WTC11 (cell line): ENCODE data around the gene PHLDB1. TPM values are rescaled to one million over a fixed set of nuclear protein-coding genes. Genes with fewer than 3 reads are reported as not detected.

Experiments
- ATAC-seq: fragments of 200-7000 bp; cut with Tn5 transposase; 2 replicates; pipeline ENCODE4 v1.10.0; 2021; ENCODE audit warnings: mild to moderate bottlenecking, moderate library complexity
- CTCF ChIA-PET: fragments of 300-600 bp; sonication (Branson Sonifier 250); formaldehyde crosslinking; loops from one replicate; lab custom pipeline; 2021; ENCODE audit warnings: antibody characterized with exemption; lab: Charles Lee
- POLR2A ChIA-PET: fragments of 350-600 bp; sonication (Branson Sonifier 250); formaldehyde crosslinking; loops from one replicate; lab custom pipeline; 2021; ENCODE audit warnings: antibody characterized with exemption; lab: Charles Lee
- DNase-seq: peaks from one replicate; pipeline ENCODE4 v3.0.0; 2021; ENCODE audit warnings: low spot score
- H3K27ac Mint-ChIP-seq: 2 replicates; pipeline ENCODE4 v1.8.0; 2021; ENCODE audit warnings: mixed read lengths
- H3K27me3 Mint-ChIP-seq: 2 replicates; pipeline ENCODE4 v1.8.0; 2021; ENCODE audit warnings: low read depth, mild to moderate bottlenecking, moderate library complexity, mixed read lengths
- H3K36me3 Mint-ChIP-seq: 2 replicates; pipeline ENCODE4 v1.8.0; 2021; ENCODE audit warnings: mixed read lengths
- H3K4me1 Mint-ChIP-seq: 2 replicates; pipeline ENCODE4 v1.8.0; 2022; ENCODE audit warnings: mixed read lengths
- H3K4me3 Mint-ChIP-seq: 2 replicates; pipeline ENCODE4 v1.8.0; 2021; ENCODE audit warnings: mild to moderate bottlenecking, moderate library complexity, mixed read lengths
- H3K9me3 Mint-ChIP-seq: 2 replicates; pipeline ENCODE4 v1.8.0; 2021; ENCODE audit warnings: mixed read lengths
- FOXP1 ChIP-seq: sonication (generic); formaldehyde crosslinking; IDR thresholded peaks from 2 replicates; pipeline ENCODE4 v1.8.0; 2022; ENCODE audit warnings: missing genetic modification reagents, mild to moderate bottlenecking, moderate library complexity, borderline replicate concordance
- NFATC4 ChIP-seq: fragments of 250-450 bp; sonication (Bioruptor Pico); IDR thresholded peaks from 2 replicates; pipeline ENCODE4 v1.9.0; 2021; ENCODE audit warnings: mild to moderate bottlenecking
- RELA ChIP-seq: sonication (generic); formaldehyde crosslinking; IDR thresholded peaks from 2 replicates; pipeline ENCODE4 v1.8.1; 2022; ENCODE audit warnings: missing genetic modification reagents, mild to moderate bottlenecking, borderline replicate concordance
- SMAD3 ChIP-seq: sonication (generic); formaldehyde crosslinking; IDR thresholded peaks from 2 replicates; pipeline ENCODE4 v1.8.0; 2022; ENCODE audit warnings: missing genetic modification reagents, mild to moderate bottlenecking, borderline replicate concordance
- ZNF121 ChIP-seq: sonication (generic); formaldehyde crosslinking; IDR thresholded peaks from 2 replicates; pipeline ENCODE4 v1.8.0; 2023; ENCODE audit warnings: missing genetic modification reagents
- ZNF232 ChIP-seq: sonication (generic); formaldehyde crosslinking; IDR thresholded peaks from 2 replicates; pipeline ENCODE4 v1.8.0; 2022; ENCODE audit warnings: mild to moderate bottlenecking, missing genetic modification reagents
- ZNF423 ChIP-seq: fragments of 250-450 bp; sonication (Bioruptor Pico); IDR thresholded peaks from 2 replicates; pipeline ENCODE4 v2.1.2; 2022; ENCODE audit warnings: mild to moderate bottlenecking, moderate library complexity
- total RNA-seq: library from RNA; stranded (reverse); gene quantifications from 3 replicates; pipeline ENCODE4 v1.2.3, GENCODE V29; 2021
- TF ChIP-seq, protein P1 (sequence below): sonication (generic); formaldehyde crosslinking; IDR thresholded peaks from 2 replicates; pipeline ENCODE4 v1.8.1; 2023; ENCODE audit warnings: mild to moderate bottlenecking, missing genetic modification reagents
- TF ChIP-seq, protein P2 (sequence below): fragments of 250-450 bp; sonication (Bioruptor Pico); IDR thresholded peaks from 2 replicates; pipeline ENCODE4 v1.9.0; 2021; ENCODE audit warnings: mild to moderate bottlenecking
- TF ChIP-seq, protein P3 (sequence below): sonication (generic); formaldehyde crosslinking; IDR thresholded peaks from 2 replicates; pipeline ENCODE4 v1.8.0; 2022; ENCODE audit warnings: mild to moderate bottlenecking, missing genetic modification reagents
- TF ChIP-seq, protein P4 (sequence below): sonication (generic); formaldehyde crosslinking; IDR thresholded peaks from 2 replicates; pipeline ENCODE4 v1.8.0; 2022; ENCODE audit warnings: mild to moderate bottlenecking, missing genetic modification reagents
- TF ChIP-seq, protein P5 (sequence below): sonication (generic); formaldehyde crosslinking; IDR thresholded peaks from 2 replicates; pipeline ENCODE4 v1.8.0; 2023; ENCODE audit warnings: missing genetic modification reagents
- TF ChIP-seq, protein P6 (sequence below): sonication (generic); formaldehyde crosslinking; IDR thresholded peaks from 2 replicates; pipeline ENCODE4 v1.8.1; 2023; ENCODE audit warnings: mild to moderate bottlenecking, missing genetic modification reagents, borderline replicate concordance

PHLDB1 gene
- total RNA-seq, 1 experiment from 2014 or later = 83.1 TPM

DNA sequence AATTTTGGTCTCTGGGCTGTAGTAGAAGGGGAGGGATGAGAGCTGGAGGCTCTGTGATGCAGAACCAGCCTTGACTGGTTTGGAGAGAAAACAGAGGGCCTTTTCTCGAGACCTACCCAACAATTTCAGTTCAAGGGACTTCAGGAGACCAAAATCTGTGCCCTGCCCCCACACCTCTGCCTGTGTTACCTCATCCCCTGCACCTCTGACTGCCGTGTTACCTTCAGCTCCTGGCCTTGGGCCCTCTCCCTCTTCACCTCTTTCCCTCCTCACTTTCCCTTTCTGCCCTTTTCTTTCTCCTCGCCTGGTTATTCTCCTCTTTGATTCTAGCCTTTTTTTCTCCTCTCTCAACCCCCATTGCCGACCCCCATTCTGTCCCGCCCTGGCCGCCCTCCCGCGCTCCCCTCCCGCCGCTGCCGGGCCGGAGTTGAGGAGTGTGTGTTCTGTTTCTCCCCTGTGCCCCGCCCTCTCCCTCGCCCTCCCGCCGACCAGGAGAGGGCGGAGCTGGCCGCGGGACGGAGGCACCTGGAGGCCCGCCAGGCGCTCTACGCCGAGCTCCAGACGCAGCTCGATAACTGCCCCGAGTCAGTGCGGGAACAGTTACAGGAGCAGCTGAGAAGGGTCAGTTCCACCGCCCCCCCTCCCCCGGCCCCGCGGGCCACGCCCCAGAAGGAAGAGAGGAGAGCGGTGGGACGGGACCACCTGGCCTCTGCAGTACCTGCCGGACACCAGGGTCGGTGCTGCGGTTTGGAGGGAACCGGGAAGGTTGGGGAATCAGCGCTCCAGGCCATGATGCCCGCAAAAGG, 27.2 kb downstream of the PHLDB1 start (continued):
- TF ChIP-seq, protein P1, sequence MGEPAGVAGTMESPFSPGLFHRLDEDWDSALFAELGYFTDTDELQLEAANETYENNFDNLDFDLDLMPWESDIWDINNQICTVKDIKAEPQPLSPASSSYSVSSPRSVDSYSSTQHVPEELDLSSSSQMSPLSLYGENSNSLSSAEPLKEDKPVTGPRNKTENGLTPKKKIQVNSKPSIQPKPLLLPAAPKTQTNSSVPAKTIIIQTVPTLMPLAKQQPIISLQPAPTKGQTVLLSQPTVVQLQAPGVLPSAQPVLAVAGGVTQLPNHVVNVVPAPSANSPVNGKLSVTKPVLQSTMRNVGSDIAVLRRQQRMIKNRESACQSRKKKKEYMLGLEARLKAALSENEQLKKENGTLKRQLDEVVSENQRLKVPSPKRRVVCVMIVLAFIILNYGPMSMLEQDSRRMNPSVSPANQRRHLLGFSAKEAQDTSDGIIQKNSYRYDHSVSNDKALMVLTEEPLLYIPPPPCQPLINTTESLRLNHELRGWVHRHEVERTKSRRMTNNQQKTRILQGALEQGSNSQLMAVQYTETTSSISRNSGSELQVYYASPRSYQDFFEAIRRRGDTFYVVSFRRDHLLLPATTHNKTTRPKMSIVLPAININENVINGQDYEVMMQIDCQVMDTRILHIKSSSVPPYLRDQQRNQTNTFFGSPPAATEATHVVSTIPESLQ = no peak
- no peak for TF ChIP-seq SMAD3 (CRISPR knock-in tag)
- peak; percentile 67; the same call in 1 of the 2 replicates for TF ChIP-seq FOXP1 (CRISPR knock-in tag)
- TF ChIP-seq, protein P2, sequence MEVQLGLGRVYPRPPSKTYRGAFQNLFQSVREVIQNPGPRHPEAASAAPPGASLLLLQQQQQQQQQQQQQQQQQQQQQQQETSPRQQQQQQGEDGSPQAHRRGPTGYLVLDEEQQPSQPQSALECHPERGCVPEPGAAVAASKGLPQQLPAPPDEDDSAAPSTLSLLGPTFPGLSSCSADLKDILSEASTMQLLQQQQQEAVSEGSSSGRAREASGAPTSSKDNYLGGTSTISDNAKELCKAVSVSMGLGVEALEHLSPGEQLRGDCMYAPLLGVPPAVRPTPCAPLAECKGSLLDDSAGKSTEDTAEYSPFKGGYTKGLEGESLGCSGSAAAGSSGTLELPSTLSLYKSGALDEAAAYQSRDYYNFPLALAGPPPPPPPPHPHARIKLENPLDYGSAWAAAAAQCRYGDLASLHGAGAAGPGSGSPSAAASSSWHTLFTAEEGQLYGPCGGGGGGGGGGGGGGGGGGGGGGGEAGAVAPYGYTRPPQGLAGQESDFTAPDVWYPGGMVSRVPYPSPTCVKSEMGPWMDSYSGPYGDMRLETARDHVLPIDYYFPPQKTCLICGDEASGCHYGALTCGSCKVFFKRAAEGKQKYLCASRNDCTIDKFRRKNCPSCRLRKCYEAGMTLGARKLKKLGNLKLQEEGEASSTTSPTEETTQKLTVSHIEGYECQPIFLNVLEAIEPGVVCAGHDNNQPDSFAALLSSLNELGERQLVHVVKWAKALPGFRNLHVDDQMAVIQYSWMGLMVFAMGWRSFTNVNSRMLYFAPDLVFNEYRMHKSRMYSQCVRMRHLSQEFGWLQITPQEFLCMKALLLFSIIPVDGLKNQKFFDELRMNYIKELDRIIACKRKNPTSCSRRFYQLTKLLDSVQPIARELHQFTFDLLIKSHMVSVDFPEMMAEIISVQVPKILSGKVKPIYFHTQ (CRISPR knock-in tag) = no peak
- no peak for TF ChIP-seq ZNF232
- TF ChIP-seq ZNF423 (CRISPR knock-in tag) = no peak
- TF ChIP-seq, protein P3, sequence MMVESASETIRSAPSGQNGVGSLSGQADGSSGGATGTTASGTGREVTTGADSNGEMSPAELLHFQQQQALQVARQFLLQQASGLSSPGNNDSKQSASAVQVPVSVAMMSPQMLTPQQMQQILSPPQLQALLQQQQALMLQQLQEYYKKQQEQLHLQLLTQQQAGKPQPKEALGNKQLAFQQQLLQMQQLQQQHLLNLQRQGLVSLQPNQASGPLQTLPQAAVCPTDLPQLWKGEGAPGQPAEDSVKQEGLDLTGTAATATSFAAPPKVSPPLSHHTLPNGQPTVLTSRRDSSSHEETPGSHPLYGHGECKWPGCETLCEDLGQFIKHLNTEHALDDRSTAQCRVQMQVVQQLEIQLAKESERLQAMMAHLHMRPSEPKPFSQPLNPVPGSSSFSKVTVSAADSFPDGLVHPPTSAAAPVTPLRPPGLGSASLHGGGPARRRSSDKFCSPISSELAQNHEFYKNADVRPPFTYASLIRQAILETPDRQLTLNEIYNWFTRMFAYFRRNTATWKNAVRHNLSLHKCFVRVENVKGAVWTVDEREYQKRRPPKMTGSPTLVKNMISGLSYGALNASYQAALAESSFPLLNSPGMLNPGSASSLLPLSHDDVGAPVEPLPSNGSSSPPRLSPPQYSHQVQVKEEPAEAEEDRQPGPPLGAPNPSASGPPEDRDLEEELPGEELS (CRISPR knock-in tag) = no peak; the same call in 1 of the 2 replicates
- TF ChIP-seq, all 79 proteins: peak for 9

DNA sequence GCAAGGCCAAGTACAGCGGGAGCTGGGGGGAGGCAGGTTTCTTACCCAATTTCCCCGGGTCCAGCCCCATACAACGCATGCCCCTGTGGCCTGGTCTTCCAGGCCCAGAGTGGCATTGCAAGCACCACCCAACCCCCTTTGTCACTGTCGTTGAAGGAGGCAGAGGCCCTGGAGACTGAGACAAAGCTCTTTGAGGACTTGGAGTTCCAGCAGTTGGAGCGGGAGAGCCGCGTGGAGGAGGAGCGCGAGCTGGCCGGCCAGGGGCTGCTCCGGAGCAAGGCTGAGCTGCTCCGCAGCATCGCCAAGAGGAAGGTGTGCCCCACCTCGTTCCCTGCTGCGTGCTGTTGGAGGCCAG, 27.8 kb downstream of the PHLDB1 start:
- Mint-ChIP-seq H3K4me1 (peaks cover 29% of the 10 kb centered on the region), H3K27ac (peak overlapping the region; percentile 84), H3K9me3 (no peaks in the 10 kb centered on the region), H3K36me3 (peaks cover 22% of the 10 kb centered on the region; the same call in 1 of the 2 replicates), H3K4me3 (peak overlapping the region; percentile 73), H3K27me3 (no peaks in the 10 kb centered on the region)
- TF ChIP-seq, protein P3 (CRISPR knock-in tag) = no peak
- TF ChIP-seq ZNF121 (CRISPR knock-in tag) = peak; percentile 55; the same call in 1 of the 2 replicates
- POLR2A ChIA-PET = interaction anchor here (0.9 to 5.0 kb wide), 14 partner anchors 10 to 467 kb away, joined by 3 to 75 read pairs (median 7); partner anchors contain the start of genes ARCN1, CENATAC and PHLDB1
- CTCF ChIA-PET = interaction anchor here (0.8 to 7.9 kb wide), 19 partner anchors 10 to 518 kb away, joined by 3 to 127 read pairs (median 4); partner anchors contain the start of genes CENATAC, DDX6 and PHLDB1
- peak; percentile 22 for ATAC-seq
- peak; percentile 52 for DNase-seq

DNA sequence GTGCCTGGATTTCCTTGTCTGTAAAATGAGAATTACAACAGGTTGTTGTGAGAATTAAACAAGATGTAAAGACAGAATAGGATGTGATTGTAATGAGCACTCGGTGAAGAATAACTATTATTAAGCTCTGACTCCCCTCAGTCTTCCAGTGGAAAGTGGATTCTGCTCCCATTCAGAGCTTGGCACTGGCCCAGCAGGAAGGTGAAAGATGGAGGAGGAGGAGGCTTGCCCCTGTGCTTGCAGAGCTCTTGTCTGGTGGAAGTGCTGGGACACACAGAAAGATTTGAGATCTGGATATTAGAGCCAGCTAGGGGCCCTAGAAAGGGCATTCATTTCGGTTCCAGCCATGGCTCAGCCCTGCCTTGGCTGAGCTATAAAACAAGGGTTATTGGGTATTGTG, 28.2 kb downstream of the PHLDB1 start:
- ATAC-seq (no peak), DNase-seq (no peak)
- POLR2A ChIA-PET = interaction anchor here (1.4 to 5.0 kb wide), 11 partner anchors 10 to 362 kb away, joined by 4 to 75 read pairs (median 8); partner anchors contain the start of genes ARCN1, CENATAC and PHLDB1
- CTCF ChIA-PET = interaction anchor here (0.8 to 7.9 kb wide), 17 partner anchors 9 to 467 kb away, joined by 3 to 127 read pairs (median 8); partner anchors contain the start of genes CENATAC, DDX6 and PHLDB1
- H3K4me1 Mint-ChIP-seq = peaks cover 29% of the 10 kb centered on the region
- H3K9me3 Mint-ChIP-seq = no peaks in the 10 kb centered on the region
- peak overlapping the region; percentile 84 for H3K27ac Mint-ChIP-seq
- TF ChIP-seq RELA (CRISPR knock-in tag) = no peak
- TF ChIP-seq, protein P4, sequence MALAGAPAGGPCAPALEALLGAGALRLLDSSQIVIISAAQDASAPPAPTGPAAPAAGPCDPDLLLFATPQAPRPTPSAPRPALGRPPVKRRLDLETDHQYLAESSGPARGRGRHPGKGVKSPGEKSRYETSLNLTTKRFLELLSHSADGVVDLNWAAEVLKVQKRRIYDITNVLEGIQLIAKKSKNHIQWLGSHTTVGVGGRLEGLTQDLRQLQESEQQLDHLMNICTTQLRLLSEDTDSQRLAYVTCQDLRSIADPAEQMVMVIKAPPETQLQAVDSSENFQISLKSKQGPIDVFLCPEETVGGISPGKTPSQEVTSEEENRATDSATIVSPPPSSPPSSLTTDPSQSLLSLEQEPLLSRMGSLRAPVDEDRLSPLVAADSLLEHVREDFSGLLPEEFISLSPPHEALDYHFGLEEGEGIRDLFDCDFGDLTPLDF = no peak
- TF ChIP-seq, protein P5, sequence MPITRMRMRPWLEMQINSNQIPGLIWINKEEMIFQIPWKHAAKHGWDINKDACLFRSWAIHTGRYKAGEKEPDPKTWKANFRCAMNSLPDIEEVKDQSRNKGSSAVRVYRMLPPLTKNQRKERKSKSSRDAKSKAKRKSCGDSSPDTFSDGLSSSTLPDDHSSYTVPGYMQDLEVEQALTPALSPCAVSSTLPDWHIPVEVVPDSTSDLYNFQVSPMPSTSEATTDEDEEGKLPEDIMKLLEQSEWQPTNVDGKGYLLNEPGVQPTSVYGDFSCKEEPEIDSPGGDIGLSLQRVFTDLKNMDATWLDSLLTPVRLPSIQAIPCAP = no peak
- TF ChIP-seq NFATC4 (CRISPR knock-in tag) = no peak
- TF ChIP-seq, protein P6, sequence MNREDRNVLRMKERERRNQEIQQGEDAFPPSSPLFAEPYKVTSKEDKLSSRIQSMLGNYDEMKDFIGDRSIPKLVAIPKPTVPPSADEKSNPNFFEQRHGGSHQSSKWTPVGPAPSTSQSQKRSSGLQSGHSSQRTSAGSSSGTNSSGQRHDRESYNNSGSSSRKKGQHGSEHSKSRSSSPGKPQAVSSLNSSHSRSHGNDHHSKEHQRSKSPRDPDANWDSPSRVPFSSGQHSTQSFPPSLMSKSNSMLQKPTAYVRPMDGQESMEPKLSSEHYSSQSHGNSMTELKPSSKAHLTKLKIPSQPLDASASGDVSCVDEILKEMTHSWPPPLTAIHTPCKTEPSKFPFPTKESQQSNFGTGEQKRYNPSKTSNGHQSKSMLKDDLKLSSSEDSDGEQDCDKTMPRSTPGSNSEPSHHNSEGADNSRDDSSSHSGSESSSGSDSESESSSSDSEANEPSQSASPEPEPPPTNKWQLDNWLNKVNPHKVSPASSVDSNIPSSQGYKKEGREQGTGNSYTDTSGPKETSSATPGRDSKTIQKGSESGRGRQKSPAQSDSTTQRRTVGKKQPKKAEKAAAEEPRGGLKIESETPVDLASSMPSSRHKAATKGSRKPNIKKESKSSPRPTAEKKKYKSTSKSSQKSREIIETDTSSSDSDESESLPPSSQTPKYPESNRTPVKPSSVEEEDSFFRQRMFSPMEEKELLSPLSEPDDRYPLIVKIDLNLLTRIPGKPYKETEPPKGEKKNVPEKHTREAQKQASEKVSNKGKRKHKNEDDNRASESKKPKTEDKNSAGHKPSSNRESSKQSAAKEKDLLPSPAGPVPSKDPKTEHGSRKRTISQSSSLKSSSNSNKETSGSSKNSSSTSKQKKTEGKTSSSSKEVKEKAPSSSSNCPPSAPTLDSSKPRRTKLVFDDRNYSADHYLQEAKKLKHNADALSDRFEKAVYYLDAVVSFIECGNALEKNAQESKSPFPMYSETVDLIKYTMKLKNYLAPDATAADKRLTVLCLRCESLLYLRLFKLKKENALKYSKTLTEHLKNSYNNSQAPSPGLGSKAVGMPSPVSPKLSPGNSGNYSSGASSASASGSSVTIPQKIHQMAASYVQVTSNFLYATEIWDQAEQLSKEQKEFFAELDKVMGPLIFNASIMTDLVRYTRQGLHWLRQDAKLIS (CRISPR knock-in tag) = no peak
- peaks cover 23% of the 10 kb centered on the region; the same call in 1 of the 2 replicates for H3K36me3 Mint-ChIP-seq
- H3K4me3 Mint-ChIP-seq = peak overlapping the region; percentile 73
- H3K27me3 Mint-ChIP-seq = no peaks in the 10 kb centered on the region
